Measurements from ENCODE around the gene LEFTY1. TPM values are rescaled to one million over a fixed set of nuclear protein-coding genes. Genes with fewer than 3 reads are reported as not detected.

Gene LEFTY1
- total and polyA plus RNA-seq, 2 donors (not counting 1 experiment from before 2014, with no cell fraction given) = 0.07 TPM; not detected in 1

DNA sequence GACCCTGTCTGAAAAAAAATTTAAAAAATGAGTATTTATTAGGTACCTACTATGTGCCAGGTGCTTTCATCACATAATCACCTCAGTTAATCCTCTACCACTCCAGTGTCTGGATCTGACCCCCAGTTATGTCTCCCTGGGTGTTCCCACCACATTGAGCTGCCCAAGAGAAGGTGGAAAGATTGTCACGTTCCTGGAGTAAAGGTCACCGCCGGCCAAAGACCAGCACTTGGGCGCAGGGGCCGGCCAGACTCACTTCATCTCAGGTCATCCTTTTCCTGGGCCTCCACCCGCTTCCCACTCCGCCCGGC is 34.4 kb upstream of the LEFTY1 start:
- ChIA-PET CTCF (interaction anchor here (1.1 to 3.3 kb wide), 6 partner anchors 27 to 149 kb away, joined by 3 to 15 read pairs (median 5); partner anchors contain the start of genes SRP9 and TMEM63A), POLR2A (interaction anchor here (0.5 to 1.9 kb wide), 9 partner anchors 12 to 456 kb away, joined by 3 to 20 read pairs (median 6); partner anchors contain the start of genes SDE2, SRP9 and TMEM63A)
- H3K79me2 ChIP-seq (ENCODE audit: control insufficient read depth, insufficient read depth, low read length) = peaks cover 37% of the 10 kb centered on the region
- H3K27ac ChIP-seq (ENCODE audit: low read length in 2 of 2) = peak overlapping the region; percentile 34 to 91
- peak overlapping the region; percentile 99 for H2AFZ ChIP-seq (ENCODE audit: insufficient read depth, low read depth, low read length, poor library complexity, severe bottlenecking)
- peak overlapping the region; percentile 92 for H3K4me2 ChIP-seq (replicated peaks; ENCODE audit: low read depth, low read length, poor library complexity, severe bottlenecking)
- no peaks in the 10 kb centered on the region for H3K27me3 ChIP-seq (replicated peaks in 1 of 4; ENCODE audit: control extremely low read depth in 1 of 4, control insufficient read depth in 3 of 4, insufficient read depth in 4 of 4, low read length in 3 of 4)
- H3K4me1 ChIP-seq (ENCODE audit: control insufficient read depth in 2 of 2, insufficient read depth in 2 of 2, low read length in 2 of 2) = peaks cover 16 to 26% of the 10 kb centered on the region in 2 donors
- TF ChIP-seq, protein P1, sequence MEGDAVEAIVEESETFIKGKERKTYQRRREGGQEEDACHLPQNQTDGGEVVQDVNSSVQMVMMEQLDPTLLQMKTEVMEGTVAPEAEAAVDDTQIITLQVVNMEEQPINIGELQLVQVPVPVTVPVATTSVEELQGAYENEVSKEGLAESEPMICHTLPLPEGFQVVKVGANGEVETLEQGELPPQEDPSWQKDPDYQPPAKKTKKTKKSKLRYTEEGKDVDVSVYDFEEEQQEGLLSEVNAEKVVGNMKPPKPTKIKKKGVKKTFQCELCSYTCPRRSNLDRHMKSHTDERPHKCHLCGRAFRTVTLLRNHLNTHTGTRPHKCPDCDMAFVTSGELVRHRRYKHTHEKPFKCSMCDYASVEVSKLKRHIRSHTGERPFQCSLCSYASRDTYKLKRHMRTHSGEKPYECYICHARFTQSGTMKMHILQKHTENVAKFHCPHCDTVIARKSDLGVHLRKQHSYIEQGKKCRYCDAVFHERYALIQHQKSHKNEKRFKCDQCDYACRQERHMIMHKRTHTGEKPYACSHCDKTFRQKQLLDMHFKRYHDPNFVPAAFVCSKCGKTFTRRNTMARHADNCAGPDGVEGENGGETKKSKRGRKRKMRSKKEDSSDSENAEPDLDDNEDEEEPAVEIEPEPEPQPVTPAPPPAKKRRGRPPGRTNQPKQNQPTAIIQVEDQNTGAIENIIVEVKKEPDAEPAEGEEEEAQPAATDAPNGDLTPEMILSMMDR (IDR thresholded peaks at IDR 0.05) = no peak
- TF ChIP-seq EZH2 (IDR thresholded peaks at IDR 0.05; ENCODE audit: borderline replicate concordance, insufficient read depth, low read depth, low read length, poor library complexity, severe bottlenecking) = no peak
- H3K4me3 ChIP-seq (ENCODE audit: control extremely low read depth in 1 of 5, extremely low read depth in 1 of 5, insufficient read depth in 1 of 5, low read depth in 2 of 5, low read length in 4 of 5) = peak overlapping the region; percentile 72 to 99 (median 86)
- H4K20me1 ChIP-seq (ENCODE audit: control insufficient read depth, insufficient read depth, low read length, poor library complexity, severe bottlenecking) = peaks cover 28% of the 10 kb centered on the region
- Mint-ChIP-seq H3K9me3 (ENCODE audit: insufficient read depth) (no peaks in the 10 kb centered on the region), H3K4me3 (peak overlapping the region; percentile 97), H3K27ac (peak overlapping the region; percentile 92), H3K27me3 (no peaks in the 10 kb centered on the region), H3K4me1 (peaks cover 21% of the 10 kb centered on the region)
- no peak for DNase-seq
- H3K36me3 ChIP-seq (replicated peaks in 1 of 2; ENCODE audit: control extremely low read depth in 1 of 2, control insufficient read depth in 1 of 2, extremely low read depth in 1 of 2, insufficient read depth in 2 of 2, low read length in 1 of 2) = peaks cover 8 to 39% of the 10 kb centered on the region in 2 experiments
- no peak for ATAC-seq (ENCODE audit: low read depth)
- no peaks in the 10 kb centered on the region for H3K9me3 ChIP-seq (ENCODE audit: control extremely low read depth in 1 of 3, control insufficient read depth in 2 of 3, insufficient read depth in 1 of 3, low read length in 2 of 3)
- intact Hi-C loops (cut with micrococcal nuclease) = loop anchor here (5.0 kb wide), 1 partner anchor 41 kb away; the partner anchor contains the start of gene TMEM63A
- H3K9ac ChIP-seq (ENCODE audit: low read length) = peak overlapping the region; percentile 99
- 5% methylated on average over 8 of the region's 8 CpGs for WGBS (ENCODE audit: insufficient coverage)
